Measurements from ENCODE around the gene ZFAND3. TPM values are rescaled to one million over a fixed set of nuclear protein-coding genes. Genes with fewer than 3 reads are reported as not detected.

The ZFAND3 gene
- total RNA-seq, 1 donor from 2014 or later = 84.4 TPM

- Mint-ChIP-seq H3K36me3 (ENCODE audit: unreplicated experiment) (peaks cover 3% of the 10 kb centered on the region), H3K27ac (ENCODE audit: unreplicated experiment) (no peak overlapping the region), H3K4me3 (ENCODE audit: unreplicated experiment) (no peak overlapping the region), H3K27me3 (ENCODE audit: unreplicated experiment) (no peaks in the 10 kb centered on the region), H3K4me1 (ENCODE audit: unreplicated experiment) (peaks cover 17% of the 10 kb centered on the region), H3K9me3 (ENCODE audit: unreplicated experiment) (no peaks in the 10 kb centered on the region)
- TF ChIP-seq CTCF (IDR thresholded peaks at IDR 0.05) = no peak
- no peak for DNase-seq (ENCODE audit: extremely low spot score, unreplicated experiment)
Observed at GRCh38 chr6:38168699-38169098, 349.2 kb downstream of the ZFAND3 start.

- H3K4me3 Mint-ChIP-seq (ENCODE audit: unreplicated experiment) = no peak overlapping the region
- peaks cover 3% of the 10 kb centered on the region for H3K36me3 Mint-ChIP-seq (ENCODE audit: unreplicated experiment)
- H3K27ac Mint-ChIP-seq (ENCODE audit: unreplicated experiment) = no peak overlapping the region
- no peak for TF ChIP-seq CTCF (IDR thresholded peaks at IDR 0.05)
- H3K9me3 Mint-ChIP-seq (ENCODE audit: unreplicated experiment) = no peaks in the 10 kb centered on the region
- H3K4me1 Mint-ChIP-seq (ENCODE audit: unreplicated experiment) = peaks cover 17% of the 10 kb centered on the region
- no peak for DNase-seq (ENCODE audit: extremely low spot score, unreplicated experiment)
- no peaks in the 10 kb centered on the region for H3K27me3 Mint-ChIP-seq (ENCODE audit: unreplicated experiment)
Observed at GRCh38 chr6:38169221-38169976, 349.9 kb downstream of the ZFAND3 start.

- H3K9me3 Mint-ChIP-seq (ENCODE audit: unreplicated experiment) = no peaks in the 10 kb centered on the region
- H3K27ac Mint-ChIP-seq (ENCODE audit: unreplicated experiment) = no peak overlapping the region
- no peak for DNase-seq (ENCODE audit: extremely low spot score, unreplicated experiment)
- H3K36me3 Mint-ChIP-seq (ENCODE audit: unreplicated experiment) = peaks cover 8% of the 10 kb centered on the region
- no peak overlapping the region for H3K4me3 Mint-ChIP-seq (ENCODE audit: unreplicated experiment)
- peaks cover 17% of the 10 kb centered on the region for H3K4me1 Mint-ChIP-seq (ENCODE audit: unreplicated experiment)
- H3K27me3 Mint-ChIP-seq (ENCODE audit: unreplicated experiment) = no peaks in the 10 kb centered on the region
- no peak for TF ChIP-seq CTCF (IDR thresholded peaks at IDR 0.05)
Observed at GRCh38 chr6:38169977-38170526, 350.5 kb downstream of the ZFAND3 start.

GRCh38 chr6:38170666-38171355 lies 351.3 kb downstream of the ZFAND3 start:
- no peaks in the 10 kb centered on the region for H3K27me3 Mint-ChIP-seq (ENCODE audit: unreplicated experiment)
- H3K36me3 Mint-ChIP-seq (ENCODE audit: unreplicated experiment) = peaks cover 9% of the 10 kb centered on the region
- no peak for TF ChIP-seq CTCF (IDR thresholded peaks at IDR 0.05)
- DNase-seq (ENCODE audit: extremely low spot score, unreplicated experiment) = no peak
- no peaks in the 10 kb centered on the region for H3K9me3 Mint-ChIP-seq (ENCODE audit: unreplicated experiment)
- H3K27ac Mint-ChIP-seq (ENCODE audit: unreplicated experiment) = no peak overlapping the region
- H3K4me3 Mint-ChIP-seq (ENCODE audit: unreplicated experiment) = no peak overlapping the region
- H3K4me1 Mint-ChIP-seq (ENCODE audit: unreplicated experiment) = peaks cover 14% of the 10 kb centered on the region
